ENCODE data around the gene ANO4.
"Not testable (repeated sequence)": the region's sequence is repeated elsewhere in the genome, so short reads cannot be mapped to it uniquely, and the experiment has no call there.

ANO4 gene

GRCh38 chr12:101051151-101051550, 256.6 kb downstream of the ANO4 start:
- no peak for DNase-seq

DNA sequence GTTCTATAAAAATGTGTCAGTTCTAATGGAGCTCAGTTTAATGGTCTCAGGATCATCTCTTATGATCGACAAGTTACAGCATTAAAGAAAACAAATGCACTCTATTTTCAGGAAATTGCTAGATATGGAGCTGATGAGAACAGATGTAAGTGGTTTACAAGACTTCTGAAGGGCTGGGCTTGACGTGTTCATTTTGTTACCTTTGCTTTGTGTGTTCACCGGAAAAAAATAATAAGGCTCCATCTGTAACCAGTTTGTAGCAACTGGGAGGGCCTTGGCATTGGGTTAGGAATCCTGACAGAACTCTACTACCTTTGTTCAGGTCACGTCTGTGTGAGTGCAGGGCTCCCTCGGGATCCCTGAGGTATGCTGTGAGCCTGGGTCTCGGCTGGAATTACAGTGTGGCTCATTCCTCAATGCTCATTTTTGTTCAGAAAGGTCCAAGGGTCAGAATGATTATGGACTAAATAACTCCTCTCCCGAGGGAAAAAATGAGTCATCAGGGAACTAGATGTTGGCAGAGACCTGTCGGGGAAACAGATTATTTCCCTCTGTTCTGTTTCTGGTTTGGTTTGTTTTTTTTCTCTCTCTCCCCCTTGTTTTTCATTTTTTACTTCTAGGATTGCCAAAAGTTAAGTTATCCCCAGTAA, 257.4 kb downstream of the ANO4 start:
- DNase-seq, result no peak

DNA sequence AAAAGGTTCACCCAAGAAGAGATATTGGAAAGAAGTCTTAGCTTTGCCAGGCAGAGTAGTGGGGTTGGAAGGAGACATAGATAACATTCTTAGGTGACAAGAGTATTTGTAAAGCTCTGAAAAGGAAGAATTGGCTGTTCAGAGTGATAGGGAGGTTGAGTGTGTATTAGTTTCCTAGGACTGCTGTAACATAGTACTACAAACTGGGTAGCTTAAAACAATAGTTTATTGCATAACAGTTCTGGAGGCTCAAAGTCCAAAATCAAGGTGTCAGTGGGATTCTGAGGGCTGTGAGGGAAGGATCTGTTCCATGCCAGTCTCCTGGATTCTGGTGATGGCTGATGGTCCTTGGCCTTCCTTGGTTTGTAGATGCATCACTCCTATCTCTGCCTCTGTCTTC, 258.6 kb downstream of the ANO4 start:
- no peak for DNase-seq

DNA sequence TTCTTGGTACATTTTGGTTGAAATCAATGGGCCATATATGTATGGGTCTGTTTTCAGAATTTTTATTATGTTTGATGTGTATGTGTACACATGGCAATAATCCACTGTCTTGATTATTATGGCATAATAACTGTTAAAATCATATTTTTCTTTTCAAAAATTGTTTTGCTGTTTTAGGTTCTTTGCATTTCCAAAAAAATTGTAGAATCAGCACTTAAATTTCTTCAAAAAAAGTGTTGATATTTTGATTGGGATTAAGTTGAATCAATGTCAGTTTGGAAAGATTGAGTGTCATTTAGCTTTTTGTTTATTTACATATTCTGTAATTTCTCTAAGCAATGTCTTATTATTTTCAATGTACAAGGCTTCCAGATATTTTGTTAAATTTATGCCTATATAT, 261.4 kb downstream of the ANO4 start:
- no peak for DNase-seq

DNA sequence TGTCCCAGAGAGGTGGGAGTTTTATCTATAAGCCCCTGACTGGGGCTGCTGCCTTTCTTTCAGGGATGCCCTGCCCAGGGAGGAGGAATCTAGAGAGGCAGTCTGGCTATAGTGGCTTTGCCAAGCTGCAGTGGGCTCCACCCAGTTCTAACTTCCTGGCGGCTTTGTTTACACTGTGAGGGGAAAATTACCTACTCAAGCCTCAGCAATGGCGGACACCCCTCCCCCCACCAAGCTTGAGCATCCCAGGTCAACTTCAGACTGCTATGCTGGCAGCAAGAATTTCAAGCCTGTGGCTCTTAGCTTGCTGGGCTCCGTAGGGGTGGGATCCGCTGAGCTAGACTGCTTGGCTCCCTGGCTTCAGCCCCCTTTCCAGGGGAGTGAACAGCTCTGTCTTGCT, 267.9 kb downstream of the ANO4 start:
- not testable (repeated sequence) for DNase-seq

DNA sequence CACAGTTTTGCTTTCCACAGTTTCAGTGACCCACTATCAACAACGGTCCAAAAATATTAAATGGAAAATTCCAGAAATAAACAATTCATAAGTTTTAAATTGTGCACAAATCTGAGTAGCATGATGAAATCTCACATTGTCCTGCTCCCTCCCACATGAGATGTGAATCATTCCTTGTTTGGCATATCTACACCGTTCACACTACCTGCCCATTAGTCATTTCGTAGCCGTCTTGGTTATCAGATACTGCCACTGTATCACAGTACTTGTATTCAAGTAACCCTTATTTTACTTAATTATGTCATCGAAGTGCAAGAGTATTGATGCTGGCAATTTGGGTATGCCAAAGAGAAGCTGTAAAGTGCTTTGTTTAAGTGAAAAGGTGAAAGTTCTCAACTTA, 270.1 kb downstream of the ANO4 start:
- DNase-seq, result no peak

DNA sequence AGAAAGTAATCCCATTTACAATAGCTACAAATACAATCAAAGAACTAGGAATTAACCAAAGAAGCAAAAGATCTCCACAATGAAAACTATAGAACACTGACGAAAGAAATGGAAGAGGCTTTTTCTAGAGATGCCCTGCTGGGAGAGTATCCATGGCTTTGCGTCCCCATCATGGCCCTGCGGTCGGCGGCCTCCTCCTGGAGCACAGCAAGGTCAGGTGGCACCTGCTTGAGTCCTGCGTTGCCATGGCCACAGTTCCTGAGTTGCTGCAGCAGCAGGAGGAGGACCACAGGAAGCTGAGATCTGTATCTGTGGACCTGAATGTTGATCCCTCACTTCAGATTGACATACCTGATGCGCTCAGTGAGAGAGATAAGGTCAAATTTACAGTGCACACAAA, 271.9 kb downstream of the ANO4 start:
- no peak for DNase-seq

DNA sequence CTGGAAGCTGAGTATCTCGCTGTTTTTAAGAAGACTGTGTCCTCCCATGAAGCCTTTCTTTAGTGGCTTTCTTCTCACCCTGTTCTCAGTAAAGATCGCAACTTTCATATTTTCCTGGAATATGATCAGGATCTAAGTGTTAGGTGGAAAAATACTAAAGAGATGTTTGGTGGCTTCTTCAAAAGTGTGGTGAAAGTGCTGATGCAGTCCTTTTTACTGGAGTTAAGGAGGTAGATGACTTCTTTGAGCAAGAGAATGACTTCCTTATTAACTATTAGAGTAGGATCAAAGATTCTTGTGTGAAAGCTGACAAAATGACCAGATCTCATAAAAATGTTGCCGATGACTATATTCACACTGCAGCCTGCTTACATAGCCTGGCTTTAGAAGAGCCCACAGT, 273.8 kb downstream of the ANO4 start:
- DNase-seq, result no peak

GRCh38 chr12:101068836-101069235, 274.3 kb downstream of the ANO4 start:
- DNase-seq, result no peak

- no peak for DNase-seq
These were observed 280.5 kb downstream of the ANO4 start for GRCh38 chr12:101074940-101075680.

DNA sequence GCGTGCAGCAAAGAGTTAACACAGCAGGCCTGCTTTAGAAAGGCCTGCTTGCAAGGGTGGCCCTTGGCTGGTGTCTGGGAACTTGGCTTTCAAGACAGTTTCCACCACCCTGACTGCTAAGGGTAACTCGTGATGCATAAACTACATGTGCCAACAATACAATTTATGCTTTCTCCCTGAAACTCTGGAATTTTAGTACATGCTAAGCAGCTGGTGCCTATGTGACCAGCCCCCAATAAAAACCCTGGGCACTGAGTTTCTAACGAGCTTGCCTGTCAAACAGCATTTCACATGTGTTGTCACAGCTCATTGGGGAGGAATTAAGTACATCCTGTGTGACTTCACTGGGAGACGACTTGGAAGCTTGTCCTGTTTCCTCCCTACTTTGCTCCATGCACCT, 282.3 kb downstream of the ANO4 start:
- DNase-seq, result peak; percentile 6

- no peak for DNase-seq
These were observed 283.4 kb downstream of the ANO4 start for GRCh38 chr12:101077791-101078528.

GRCh38 chr12:101078536-101079285, 284.1 kb downstream of the ANO4 start:
- no peak for DNase-seq

GRCh38 chr12:101082706-101083105, 288.1 kb downstream of the ANO4 start:
- DNase-seq, result no peak

GRCh38 chr12:101086490-101087135, 292.0 kb downstream of the ANO4 start:
- peak; percentile 25 for DNase-seq

- no peak for DNase-seq
These were observed 293.3 kb downstream of the ANO4 start for GRCh38 chr12:101087920-101088319.

DNA sequence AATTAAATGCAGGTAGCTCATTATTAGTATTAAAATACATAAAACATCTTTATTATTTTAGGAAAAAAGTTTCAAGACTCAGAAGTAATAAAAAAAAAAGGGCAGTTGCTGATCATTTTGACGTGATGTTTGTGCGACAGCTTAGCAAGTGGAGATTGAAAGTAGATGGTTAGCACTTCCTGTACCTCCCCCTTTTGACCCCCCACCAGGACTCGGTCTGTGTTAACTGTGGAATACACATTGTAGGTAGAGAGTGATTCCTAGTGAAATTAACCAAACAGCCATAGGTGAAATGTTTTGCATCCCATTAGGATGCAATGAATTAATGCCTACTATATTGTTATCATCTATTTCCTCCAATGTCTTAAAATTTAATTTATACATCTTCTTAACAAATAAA, 294.7 kb downstream of the ANO4 start:
- DNase-seq, result no peak

DNA sequence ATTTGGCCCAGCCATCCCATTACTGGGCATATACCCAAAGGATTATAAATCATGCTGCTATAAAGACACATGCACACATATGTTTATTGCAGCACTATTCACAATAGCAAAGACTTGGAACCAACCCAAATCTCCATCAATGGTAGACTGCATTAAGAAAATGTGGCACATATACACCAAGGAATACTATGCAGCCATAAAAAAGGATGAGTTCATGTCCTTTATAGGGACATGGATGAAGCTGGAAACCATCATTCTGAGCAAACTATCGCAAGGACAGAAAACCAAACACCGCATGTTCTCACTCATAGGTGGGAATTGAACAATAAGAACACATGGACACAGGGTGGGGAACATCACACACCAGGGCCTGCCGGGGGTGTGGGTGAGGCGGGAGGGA, 295.6 kb downstream of the ANO4 start:
- DNase-seq, result not testable (repeated sequence)

- DNase-seq, result peak; percentile 89
These were observed 303.4 kb downstream of the ANO4 start for GRCh38 chr12:101097829-101098580.

GRCh38 chr12:101107032-101107763, 312.6 kb downstream of the ANO4 start:
- DNase-seq, result peak; percentile 81

GRCh38 chr12:101108130-101108529, 313.6 kb downstream of the ANO4 start:
- DNase-seq, result no peak

Data from DMS79 treated with DMSO at 0.1 percent for 48 hours (cell line).